Measurements from ENCODE around the gene PDP2. TPM values are rescaled to one million over a fixed set of nuclear protein-coding genes. Genes with fewer than 3 reads are reported as not detected.

PDP2 gene
- total RNA-seq, 6 experiments from 2014 or later = 12.8 to 17.7 (median 16.2) TPM

DNA sequence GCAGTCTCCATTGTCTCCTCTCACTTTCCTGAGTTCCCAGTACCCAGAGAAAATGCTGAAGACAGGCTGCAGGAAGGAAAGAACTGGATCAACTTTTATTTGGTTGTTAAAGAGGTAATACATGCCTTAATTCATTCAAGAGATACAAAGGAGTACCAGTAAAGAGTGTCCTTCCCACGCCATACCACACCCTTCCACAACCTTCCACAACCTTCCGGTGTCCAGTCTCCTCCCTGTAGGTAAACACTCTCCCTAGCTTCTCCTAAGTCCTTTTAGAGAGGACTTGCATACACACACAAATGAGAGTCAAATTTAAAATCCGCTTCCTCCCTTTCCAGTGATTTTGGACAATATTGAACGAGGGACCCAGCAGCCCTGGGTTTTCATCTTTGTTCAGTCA, 38.9 kb upstream of the PDP2 start:
- H3K4me3 Mint-ChIP-seq = no peak overlapping the region
- 0 out of 2 replicates have a peak, but pooled peaks cover 6% of the 10 kb centered on the region for H3K36me3 Mint-ChIP-seq (ENCODE audit: low read depth)
- no peak for DNase-seq
- peaks cover 8% of the 10 kb centered on the region for H3K9me3 Mint-ChIP-seq
- H3K4me1 Mint-ChIP-seq (ENCODE audit: low read depth) = no peaks in the 10 kb centered on the region; the same call in 1 of the 2 replicates
- no peak overlapping the region for H3K27ac Mint-ChIP-seq
- peaks cover 60% of the 10 kb centered on the region for H3K27me3 Mint-ChIP-seq (ENCODE audit: insufficient read depth)
- TF ChIP-seq, protein P1, sequence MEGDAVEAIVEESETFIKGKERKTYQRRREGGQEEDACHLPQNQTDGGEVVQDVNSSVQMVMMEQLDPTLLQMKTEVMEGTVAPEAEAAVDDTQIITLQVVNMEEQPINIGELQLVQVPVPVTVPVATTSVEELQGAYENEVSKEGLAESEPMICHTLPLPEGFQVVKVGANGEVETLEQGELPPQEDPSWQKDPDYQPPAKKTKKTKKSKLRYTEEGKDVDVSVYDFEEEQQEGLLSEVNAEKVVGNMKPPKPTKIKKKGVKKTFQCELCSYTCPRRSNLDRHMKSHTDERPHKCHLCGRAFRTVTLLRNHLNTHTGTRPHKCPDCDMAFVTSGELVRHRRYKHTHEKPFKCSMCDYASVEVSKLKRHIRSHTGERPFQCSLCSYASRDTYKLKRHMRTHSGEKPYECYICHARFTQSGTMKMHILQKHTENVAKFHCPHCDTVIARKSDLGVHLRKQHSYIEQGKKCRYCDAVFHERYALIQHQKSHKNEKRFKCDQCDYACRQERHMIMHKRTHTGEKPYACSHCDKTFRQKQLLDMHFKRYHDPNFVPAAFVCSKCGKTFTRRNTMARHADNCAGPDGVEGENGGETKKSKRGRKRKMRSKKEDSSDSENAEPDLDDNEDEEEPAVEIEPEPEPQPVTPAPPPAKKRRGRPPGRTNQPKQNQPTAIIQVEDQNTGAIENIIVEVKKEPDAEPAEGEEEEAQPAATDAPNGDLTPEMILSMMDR (IDR thresholded peaks at IDR 0.05) = no peak

- H3K27ac Mint-ChIP-seq = no peak overlapping the region
Measured at GRCh38 chr16:66842765-66843164, 37.5 kb upstream of the PDP2 start.

GRCh38 chr16:66843191-66843590, 37.1 kb upstream of the PDP2 start:
- Mint-ChIP-seq H3K4me1 (ENCODE audit: low read depth) (no peaks in the 10 kb centered on the region; the same call in 1 of the 2 replicates), H3K9me3 (peaks cover 6% of the 10 kb centered on the region), H3K27ac (no peak overlapping the region), H3K27me3 (ENCODE audit: insufficient read depth) (peaks cover 71% of the 10 kb centered on the region), H3K36me3 (ENCODE audit: low read depth) (0 out of 2 replicates have a peak, but pooled peaks cover 5% of the 10 kb centered on the region), H3K4me3 (no peak overlapping the region)
- TF ChIP-seq, protein P1 (IDR thresholded peaks at IDR 0.05) = no peak
- no peak for DNase-seq

More at GRCh38 chr16:66842765-66843164, 37.5 kb upstream of the PDP2 start:
- Mint-ChIP-seq H3K36me3 (ENCODE audit: low read depth) (0 out of 2 replicates have a peak, but pooled peaks cover 6% of the 10 kb centered on the region), H3K4me3 (no peak overlapping the region), H3K4me1 (ENCODE audit: low read depth) (no peaks in the 10 kb centered on the region; the same call in 1 of the 2 replicates), H3K27me3 (ENCODE audit: insufficient read depth) (peaks cover 69% of the 10 kb centered on the region), H3K9me3 (peaks cover 8% of the 10 kb centered on the region)
- TF ChIP-seq, protein P1 (IDR thresholded peaks at IDR 0.05) = no peak
- no peak for DNase-seq

DNA sequence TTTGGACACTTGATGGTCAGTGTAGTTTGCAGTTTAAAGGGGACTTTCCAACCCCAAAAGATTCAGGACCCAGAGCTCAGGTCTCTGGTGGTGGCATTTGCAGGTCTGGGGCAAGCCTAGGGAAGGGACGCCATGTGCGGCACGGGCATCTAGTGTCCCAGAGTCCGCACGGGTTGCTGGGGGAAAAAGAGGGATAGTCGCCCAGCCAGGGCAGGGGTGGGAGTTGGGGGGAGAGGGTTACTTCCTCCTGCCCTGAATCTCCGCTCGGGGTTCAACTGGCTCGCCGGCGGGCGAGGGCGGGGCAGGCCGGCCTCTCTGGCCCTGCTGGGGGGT, 36.3 kb upstream of the PDP2 start:
- no peaks in the 10 kb centered on the region for H3K36me3 Mint-ChIP-seq (ENCODE audit: low read depth)
- peaks cover 70% of the 10 kb centered on the region for H3K27me3 Mint-ChIP-seq (ENCODE audit: insufficient read depth)
- no peaks in the 10 kb centered on the region for H3K9me3 Mint-ChIP-seq
- TF ChIP-seq, protein P1 (IDR thresholded peaks at IDR 0.05) = no peak
- no peak overlapping the region; the same call in 1 of the 2 replicates for H3K4me3 Mint-ChIP-seq
- no peaks in the 10 kb centered on the region; the same call in 1 of the 2 replicates for H3K4me1 Mint-ChIP-seq (ENCODE audit: low read depth)
- no peak for DNase-seq
- H3K27ac Mint-ChIP-seq = no peak overlapping the region

- H3K4me3 Mint-ChIP-seq = no peak within 1 kb of the TSS; the same call in 1 of the 2 replicates
- H3K27ac Mint-ChIP-seq = no peak within 1 kb of the TSS
Measured at GRCh38 chr16:66844342-66845079, 35.8 kb upstream of the PDP2 start, which contains the start of gene CA7. Gene CA7 (plus strand): TSS chr16:66844414. CDS start chr16:66844488, 74 bp downstream.

More at GRCh38 chr16:66844342-66845079, 35.8 kb upstream of the PDP2 start, which contains the start of gene CA7:
- no peaks in the 10 kb centered on the region; the same call in 1 of the 2 replicates for H3K4me1 Mint-ChIP-seq (ENCODE audit: low read depth)
- TF ChIP-seq, protein P1 (IDR thresholded peaks at IDR 0.05) = no peak
- H3K9me3 Mint-ChIP-seq = no peaks in the 10 kb centered on the region
- peaks cover 70% of the 10 kb centered on the region for H3K27me3 Mint-ChIP-seq (ENCODE audit: insufficient read depth)
- no peaks in the 10 kb centered on the region for H3K36me3 Mint-ChIP-seq (ENCODE audit: low read depth)
- DNase-seq = no peak

Measured in HFFc6 (cell line).